Central memory CD8-positive, alpha-beta T cell (primary cell): ENCODE results near the gene ADAMTS15.

Source experiments
- ATAC-seq: fragments of 150-1000 bp; cut with Tn5 transposase; replicated peaks from 2 replicates; pipeline ENCODE4 v1.10.0; 2022; ENCODE audit warnings: mild to moderate bottlenecking, moderate FRiP score, moderate number of reproducible peaks; ENCODE audit not compliant: poor library complexity, severe bottlenecking; ENCODE audit errors: extremely low read depth
- DNase-seq, 2 donors: peaks; one replicate each; pipeline ENCODE4 v3.0.0; 2021; ENCODE audit warnings: low spot score in 2 of 2
- H3K27ac Mint-ChIP-seq: one replicate; pipeline ENCODE4 v1.8.0; 2022; ENCODE audit warnings: low read depth, mild to moderate bottlenecking, moderate library complexity, mixed read lengths
- H3K27me3 Mint-ChIP-seq: one replicate; pipeline ENCODE4 v1.8.0; 2022; ENCODE audit warnings: mixed read lengths
- H3K36me3 Mint-ChIP-seq: one replicate; pipeline ENCODE4 v1.8.0; 2022; ENCODE audit warnings: mild to moderate bottlenecking, moderate library complexity, mixed read lengths; ENCODE audit not compliant: insufficient read depth
- H3K4me1 Mint-ChIP-seq: one replicate; pipeline ENCODE4 v1.8.0; 2022; ENCODE audit warnings: mixed read lengths
- H3K4me3 Mint-ChIP-seq: one replicate; pipeline ENCODE4 v1.8.0; 2022; ENCODE audit warnings: mild to moderate bottlenecking, moderate library complexity, mixed read lengths
- H3K9me3 Mint-ChIP-seq: one replicate; pipeline ENCODE4 v1.8.0; 2022; ENCODE audit warnings: mixed read lengths

The ADAMTS15 gene

GRCh38 chr11:130411223-130411622 lies 37.2 kb upstream of the ADAMTS15 start:
- Mint-ChIP-seq H3K27me3 (peaks cover 44% of the 10 kb centered on the region), H3K4me1 (no peaks in the 10 kb centered on the region), H3K9me3 (no peaks in the 10 kb centered on the region), H3K27ac (peak overlapping the region; percentile 69), H3K36me3 (peaks cover 2% of the 10 kb centered on the region), H3K4me3 (no peak overlapping the region)
- no peak for DNase-seq
- ATAC-seq = no peak

GRCh38 chr11:130413405-130414106 lies 34.9 kb upstream of the ADAMTS15 start:
- no peaks in the 10 kb centered on the region for H3K9me3 Mint-ChIP-seq
- DNase-seq = no peak
- ATAC-seq = no peak
- H3K36me3 Mint-ChIP-seq = peaks cover 2% of the 10 kb centered on the region
- no peak overlapping the region for H3K4me3 Mint-ChIP-seq
- peaks cover 51% of the 10 kb centered on the region for H3K27me3 Mint-ChIP-seq
- no peaks in the 10 kb centered on the region for H3K4me1 Mint-ChIP-seq
- H3K27ac Mint-ChIP-seq = no peak overlapping the region

GRCh38 chr11:130414107-130415080 lies 34.1 kb upstream of the ADAMTS15 start:
- no peak for DNase-seq
- peaks cover 51% of the 10 kb centered on the region for H3K27me3 Mint-ChIP-seq
- no peaks in the 10 kb centered on the region for H3K4me1 Mint-ChIP-seq
- no peak for ATAC-seq
- no peak overlapping the region for H3K27ac Mint-ChIP-seq
- no peaks in the 10 kb centered on the region for H3K9me3 Mint-ChIP-seq
- no peak overlapping the region for H3K4me3 Mint-ChIP-seq
- peaks cover 2% of the 10 kb centered on the region for H3K36me3 Mint-ChIP-seq

DNA sequence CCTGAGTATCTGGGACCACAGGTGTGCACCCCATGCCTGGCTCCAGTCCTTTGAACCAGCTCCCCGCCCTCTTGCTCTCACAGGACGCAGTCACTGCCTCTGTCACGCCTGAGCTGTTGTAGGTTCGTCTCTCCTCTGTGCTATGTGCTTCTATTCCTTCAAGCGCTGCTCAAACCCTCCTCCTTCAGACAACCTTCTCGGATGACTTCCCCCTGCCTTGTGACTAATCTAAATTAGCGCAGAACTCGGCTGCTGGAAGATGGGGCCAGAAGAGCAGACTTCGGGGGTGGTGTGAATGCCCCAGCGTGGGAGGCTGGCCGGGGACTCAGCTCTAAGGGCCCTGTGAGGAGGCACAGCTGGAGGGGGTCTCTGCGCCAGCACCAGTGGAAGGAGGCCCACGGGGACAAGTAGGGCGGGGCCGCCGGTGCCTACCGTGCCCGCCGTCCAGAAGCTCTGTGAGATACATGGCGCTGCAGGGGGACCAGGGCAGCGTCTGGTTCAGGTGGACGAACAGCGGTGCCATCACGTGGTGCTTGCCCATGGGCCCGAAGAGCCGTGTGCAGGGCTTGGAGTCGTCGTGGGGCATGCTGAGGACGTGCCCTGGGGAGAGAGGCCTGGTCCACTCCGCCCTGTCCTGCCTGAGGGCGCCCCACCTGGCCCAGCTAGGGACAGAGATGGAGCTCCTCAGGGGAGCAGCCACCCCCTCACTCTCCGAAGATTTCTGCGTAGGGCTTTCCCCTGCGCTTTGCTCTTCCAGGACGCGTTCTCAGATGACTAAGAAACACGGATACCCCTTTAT lies 32.5 kb upstream of the ADAMTS15 start:
- no peak overlapping the region for H3K27ac Mint-ChIP-seq

DNA sequence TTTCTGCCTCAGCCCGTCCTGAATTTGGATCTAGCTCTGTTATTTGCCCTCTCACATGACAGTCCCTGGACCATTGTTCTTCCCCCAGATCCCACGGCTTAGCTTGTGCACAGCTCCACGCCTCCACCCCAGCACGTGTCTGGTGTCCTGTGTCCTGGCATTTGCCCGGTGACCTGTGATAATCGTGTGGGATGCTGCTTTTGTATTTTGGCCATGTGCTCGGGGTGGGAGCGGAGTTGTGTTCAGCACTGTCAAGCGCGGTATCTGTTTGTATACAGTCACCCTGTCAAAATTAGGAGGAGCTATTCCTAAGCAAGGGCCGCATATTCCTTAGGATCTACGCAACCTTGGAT lies 31.9 kb upstream of the ADAMTS15 start:
- Mint-ChIP-seq H3K4me3 (no peak overlapping the region), H3K4me1 (no peaks in the 10 kb centered on the region), H3K27me3 (peaks cover 48% of the 10 kb centered on the region), H3K36me3 (peaks cover 2% of the 10 kb centered on the region), H3K9me3 (no peaks in the 10 kb centered on the region), H3K27ac (no peak overlapping the region)
- no peak for ATAC-seq
- no peak for DNase-seq

More for the DNA sequence above, 32.5 kb upstream of the ADAMTS15 start:
- DNase-seq (no peak), ATAC-seq (no peak)
- H3K27me3 Mint-ChIP-seq = peaks cover 48% of the 10 kb centered on the region
- no peaks in the 10 kb centered on the region for H3K9me3 Mint-ChIP-seq
- H3K36me3 Mint-ChIP-seq = peaks cover 2% of the 10 kb centered on the region
- H3K4me3 Mint-ChIP-seq = no peak overlapping the region
- no peaks in the 10 kb centered on the region for H3K4me1 Mint-ChIP-seq

DNA sequence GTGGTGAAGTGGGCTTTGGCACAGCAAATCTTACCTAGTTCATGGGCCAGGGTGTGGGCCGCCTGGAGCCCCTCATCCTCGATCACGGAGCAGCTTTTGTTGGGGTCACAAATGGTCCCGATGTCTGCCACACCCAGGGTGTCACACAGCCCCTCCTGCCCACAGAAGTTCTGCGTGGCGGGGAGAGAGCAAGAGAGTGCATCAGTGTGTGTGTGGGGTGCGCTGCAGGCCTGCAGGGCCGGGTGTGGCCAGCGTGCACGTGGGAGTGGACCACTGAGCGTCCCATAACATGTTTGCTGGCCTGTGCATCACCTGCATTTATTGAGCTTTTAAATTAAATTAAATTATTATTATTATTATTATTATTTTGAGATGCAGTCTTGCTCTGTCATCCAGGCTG lies 31.5 kb upstream of the ADAMTS15 start:
- Mint-ChIP-seq H3K4me1 (no peaks in the 10 kb centered on the region), H3K27me3 (peaks cover 49% of the 10 kb centered on the region), H3K9me3 (no peaks in the 10 kb centered on the region), H3K4me3 (no peak overlapping the region), H3K27ac (no peak overlapping the region), H3K36me3 (peaks cover 2% of the 10 kb centered on the region)
- DNase-seq = no peak
- no peak for ATAC-seq

GRCh38 chr11:130418210-130418609 lies 30.2 kb upstream of the ADAMTS15 start:
- H3K4me3 Mint-ChIP-seq = no peak overlapping the region
- no peaks in the 10 kb centered on the region for H3K9me3 Mint-ChIP-seq
- H3K27me3 Mint-ChIP-seq = peaks cover 57% of the 10 kb centered on the region
- no peak for DNase-seq
- no peaks in the 10 kb centered on the region for H3K4me1 Mint-ChIP-seq
- H3K36me3 Mint-ChIP-seq = peaks cover 2% of the 10 kb centered on the region
- no peak for ATAC-seq
- no peak overlapping the region for H3K27ac Mint-ChIP-seq

DNA sequence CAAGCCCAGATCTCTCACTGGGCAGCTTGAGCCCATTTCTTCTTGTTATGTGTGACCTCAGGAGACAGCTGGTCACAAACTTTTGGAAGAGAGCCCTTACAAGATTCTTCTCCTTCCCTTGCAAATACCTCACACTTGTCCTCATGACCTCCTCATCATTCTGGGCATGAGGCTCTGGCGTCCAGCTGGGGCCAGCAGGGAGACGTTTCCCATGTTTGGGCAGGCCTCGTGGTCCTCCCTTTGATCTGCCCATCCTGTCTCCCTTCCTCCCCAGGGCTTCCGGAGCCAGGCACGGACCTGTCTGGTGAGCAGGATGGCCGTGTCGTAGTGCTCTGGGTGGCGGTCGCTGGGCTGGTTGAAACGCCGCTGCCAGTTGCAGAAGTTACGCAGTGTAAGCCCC lies 29.7 kb upstream of the ADAMTS15 start:
- peaks cover 2% of the 10 kb centered on the region for H3K36me3 Mint-ChIP-seq
- H3K27ac Mint-ChIP-seq = no peak overlapping the region
- H3K4me1 Mint-ChIP-seq = no peaks in the 10 kb centered on the region
- no peak for ATAC-seq
- DNase-seq = no peak
- H3K27me3 Mint-ChIP-seq = peaks cover 59% of the 10 kb centered on the region
- no peak overlapping the region for H3K4me3 Mint-ChIP-seq
- H3K9me3 Mint-ChIP-seq = no peaks in the 10 kb centered on the region

DNA sequence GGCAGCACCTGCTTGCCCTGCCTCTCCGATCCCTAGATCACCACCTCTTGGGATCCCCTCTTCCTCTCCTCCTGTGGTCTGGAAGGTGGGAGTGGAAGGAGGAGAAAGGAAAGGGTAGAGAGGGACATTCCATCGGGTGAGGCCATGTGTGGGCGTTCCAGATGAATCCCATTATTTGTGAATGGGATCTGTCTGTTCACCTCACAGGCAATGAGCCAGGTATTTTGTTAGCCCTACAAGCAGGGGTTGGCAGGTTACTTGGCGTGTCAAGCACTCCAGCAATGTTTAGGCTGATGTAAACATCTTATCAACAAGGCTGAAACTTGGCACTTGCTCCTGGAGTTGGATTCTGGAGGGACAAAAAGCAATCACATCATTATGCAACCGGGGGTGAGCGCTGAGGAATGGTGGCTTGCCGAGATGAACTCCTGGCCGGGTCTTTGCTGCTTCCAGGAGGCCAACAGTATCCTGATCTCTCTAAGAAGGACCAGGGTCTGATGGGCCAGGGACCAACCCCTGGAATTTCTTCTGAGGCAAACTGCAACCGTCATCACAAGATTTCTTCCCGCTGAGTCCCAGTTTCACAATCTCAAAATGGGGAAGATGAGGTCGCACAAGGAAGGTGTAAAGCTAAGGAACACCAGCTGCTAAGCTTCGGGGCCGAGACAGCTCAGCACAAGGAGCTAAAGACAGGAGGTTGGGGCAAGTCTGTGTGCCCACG lies 27.8 kb upstream of the ADAMTS15 start:
- no peak overlapping the region for H3K27ac Mint-ChIP-seq
- H3K27me3 Mint-ChIP-seq = peaks cover 62% of the 10 kb centered on the region
- ATAC-seq = no peak
- H3K4me1 Mint-ChIP-seq = no peaks in the 10 kb centered on the region
- no peaks in the 10 kb centered on the region for H3K36me3 Mint-ChIP-seq
- no peak overlapping the region for H3K4me3 Mint-ChIP-seq
- DNase-seq = no peak
- no peaks in the 10 kb centered on the region for H3K9me3 Mint-ChIP-seq

GRCh38 chr11:130421199-130421585 lies 27.3 kb upstream of the ADAMTS15 start:
- no peaks in the 10 kb centered on the region for H3K9me3 Mint-ChIP-seq
- H3K36me3 Mint-ChIP-seq = no peaks in the 10 kb centered on the region
- no peak for DNase-seq
- H3K27me3 Mint-ChIP-seq = peaks cover 62% of the 10 kb centered on the region
- H3K27ac Mint-ChIP-seq = no peak overlapping the region
- H3K4me3 Mint-ChIP-seq = no peak overlapping the region
- H3K4me1 Mint-ChIP-seq = no peaks in the 10 kb centered on the region
- no peak for ATAC-seq

DNA sequence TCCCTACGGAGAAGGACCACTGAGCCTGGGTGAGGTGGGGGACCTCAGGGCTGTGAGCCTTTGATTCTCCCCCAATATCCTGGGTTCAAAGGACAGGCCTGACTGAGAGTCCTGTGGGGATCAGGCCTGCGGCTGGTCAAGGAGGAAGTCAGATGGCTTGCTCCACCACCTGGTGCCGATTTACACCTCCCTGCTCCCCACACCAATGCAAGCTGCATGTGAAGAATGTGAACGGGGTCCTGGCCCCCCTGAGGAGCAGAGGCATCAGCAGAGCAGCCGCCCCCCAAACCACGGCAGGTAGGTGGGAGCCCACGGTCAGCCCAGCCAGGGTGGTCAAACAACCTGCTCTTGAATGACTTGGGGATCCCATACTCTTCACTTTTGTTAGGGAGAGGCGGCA lies 26.7 kb upstream of the ADAMTS15 start:
- Mint-ChIP-seq H3K4me3 (no peak overlapping the region), H3K9me3 (no peaks in the 10 kb centered on the region), H3K27ac (no peak overlapping the region), H3K4me1 (no peaks in the 10 kb centered on the region), H3K27me3 (peaks cover 62% of the 10 kb centered on the region), H3K36me3 (no peaks in the 10 kb centered on the region)
- DNase-seq (no peak), ATAC-seq (no peak)
